Prostate gland (tissue), 2 donors: ENCODE results near the gene MCUR1.

Source experiments
- POLR2A ChIP-seq: fragments of 450-650 bp; IDR thresholded peaks from one replicate; pipeline ENCODE4 v1.6.1; 2016; ENCODE audit warnings: antibody characterized with exemption, mild to moderate bottlenecking
- POLR2AphosphoS5 ChIP-seq: sonication (generic); formaldehyde crosslinking; IDR thresholded peaks from one replicate; pipeline ENCODE4 v1.6.1; 2017; ENCODE audit warnings: antibody characterized with exemption
- TF ChIP-seq, protein P1 (sequence below), 4 experiments: fragments of 200-600 bp in 2 of 4; fragments of 450-650 bp in 2 of 4; sonication (generic) in 2 of 4; IDR thresholded peaks; 1 replicate in 3 of 4; 2 replicates in 1 of 4; pipeline ENCODE4 v1.5.1; 2016 to 2019; ENCODE audit warnings: antibody characterized with exemption in 4 of 4, mild to moderate bottlenecking in 2 of 4, moderate library complexity in 2 of 4

DNA sequence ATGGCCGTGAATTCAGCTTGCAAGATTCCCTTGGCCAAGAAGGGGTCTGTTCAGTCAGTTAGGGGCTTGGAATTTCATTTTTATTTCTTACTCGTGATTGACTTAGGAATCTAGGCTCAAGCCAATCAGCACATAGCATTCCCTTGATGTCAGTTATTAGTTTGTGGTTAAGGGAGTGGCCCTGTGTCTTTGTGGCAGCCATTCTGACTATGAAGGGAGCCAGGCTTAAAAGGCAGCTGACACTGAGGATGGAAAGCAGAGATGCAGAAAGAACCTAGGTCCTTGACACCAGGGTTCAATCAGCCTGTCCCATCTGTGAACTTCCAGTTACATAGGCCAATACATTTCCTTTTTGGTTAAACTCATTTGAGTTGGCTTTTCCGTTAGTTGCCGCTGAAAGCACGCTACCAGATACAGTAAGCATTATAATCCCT, 48.1 kb downstream of the MCUR1 start:
- TF ChIP-seq POLR2AphosphoS5, result no peak
- TF ChIP-seq, protein P1, sequence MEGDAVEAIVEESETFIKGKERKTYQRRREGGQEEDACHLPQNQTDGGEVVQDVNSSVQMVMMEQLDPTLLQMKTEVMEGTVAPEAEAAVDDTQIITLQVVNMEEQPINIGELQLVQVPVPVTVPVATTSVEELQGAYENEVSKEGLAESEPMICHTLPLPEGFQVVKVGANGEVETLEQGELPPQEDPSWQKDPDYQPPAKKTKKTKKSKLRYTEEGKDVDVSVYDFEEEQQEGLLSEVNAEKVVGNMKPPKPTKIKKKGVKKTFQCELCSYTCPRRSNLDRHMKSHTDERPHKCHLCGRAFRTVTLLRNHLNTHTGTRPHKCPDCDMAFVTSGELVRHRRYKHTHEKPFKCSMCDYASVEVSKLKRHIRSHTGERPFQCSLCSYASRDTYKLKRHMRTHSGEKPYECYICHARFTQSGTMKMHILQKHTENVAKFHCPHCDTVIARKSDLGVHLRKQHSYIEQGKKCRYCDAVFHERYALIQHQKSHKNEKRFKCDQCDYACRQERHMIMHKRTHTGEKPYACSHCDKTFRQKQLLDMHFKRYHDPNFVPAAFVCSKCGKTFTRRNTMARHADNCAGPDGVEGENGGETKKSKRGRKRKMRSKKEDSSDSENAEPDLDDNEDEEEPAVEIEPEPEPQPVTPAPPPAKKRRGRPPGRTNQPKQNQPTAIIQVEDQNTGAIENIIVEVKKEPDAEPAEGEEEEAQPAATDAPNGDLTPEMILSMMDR (IDR thresholded peaks at IDR 0.05), result no peak
- TF ChIP-seq POLR2A, result no peak
